Measurements from ENCODE around the gene MYO10.

The MYO10 gene

GRCh38 chr5:16944816-16945562 lies 8.9 kb upstream of the MYO10 start:
- no peaks in the 10 kb centered on the region for H3K4me1 ChIP-seq (ENCODE audit: low read length)
- no peak overlapping the region for H3K4me2 ChIP-seq (ENCODE audit: low read length)
- TF ChIP-seq CTCF (IDR thresholded peaks at IDR 0.05; ENCODE audit: low read depth, low read length), result no peak
- no peak for TF ChIP-seq EZH2phosphoT487 (IDR thresholded peaks at IDR 0.05; ENCODE audit: low read depth)
- H4K20me1 ChIP-seq (ENCODE audit: insufficient read depth, low read length), result no peaks in the 10 kb centered on the region
- H3K79me2 ChIP-seq (ENCODE audit: low read length), result no peaks in the 10 kb centered on the region
- H3K9ac ChIP-seq (ENCODE audit: low read length), result no peak overlapping the region
- H3K36me3 ChIP-seq (replicated peaks; ENCODE audit: low read depth, low read length), result no peaks in the 10 kb centered on the region
- H3K27ac ChIP-seq (ENCODE audit: low read length), result no peak overlapping the region
- H3K4me3 ChIP-seq (ENCODE audit: low read length), result no peak overlapping the region
- no peaks in the 10 kb centered on the region for H3K27me3 ChIP-seq (ENCODE audit: low read depth, low read length)
- no peak overlapping the region for H2AFZ ChIP-seq (ENCODE audit: low read depth, low read length)
- H3K9me3 ChIP-seq (ENCODE audit: insufficient read depth, low read length), result no peaks in the 10 kb centered on the region

DNA sequence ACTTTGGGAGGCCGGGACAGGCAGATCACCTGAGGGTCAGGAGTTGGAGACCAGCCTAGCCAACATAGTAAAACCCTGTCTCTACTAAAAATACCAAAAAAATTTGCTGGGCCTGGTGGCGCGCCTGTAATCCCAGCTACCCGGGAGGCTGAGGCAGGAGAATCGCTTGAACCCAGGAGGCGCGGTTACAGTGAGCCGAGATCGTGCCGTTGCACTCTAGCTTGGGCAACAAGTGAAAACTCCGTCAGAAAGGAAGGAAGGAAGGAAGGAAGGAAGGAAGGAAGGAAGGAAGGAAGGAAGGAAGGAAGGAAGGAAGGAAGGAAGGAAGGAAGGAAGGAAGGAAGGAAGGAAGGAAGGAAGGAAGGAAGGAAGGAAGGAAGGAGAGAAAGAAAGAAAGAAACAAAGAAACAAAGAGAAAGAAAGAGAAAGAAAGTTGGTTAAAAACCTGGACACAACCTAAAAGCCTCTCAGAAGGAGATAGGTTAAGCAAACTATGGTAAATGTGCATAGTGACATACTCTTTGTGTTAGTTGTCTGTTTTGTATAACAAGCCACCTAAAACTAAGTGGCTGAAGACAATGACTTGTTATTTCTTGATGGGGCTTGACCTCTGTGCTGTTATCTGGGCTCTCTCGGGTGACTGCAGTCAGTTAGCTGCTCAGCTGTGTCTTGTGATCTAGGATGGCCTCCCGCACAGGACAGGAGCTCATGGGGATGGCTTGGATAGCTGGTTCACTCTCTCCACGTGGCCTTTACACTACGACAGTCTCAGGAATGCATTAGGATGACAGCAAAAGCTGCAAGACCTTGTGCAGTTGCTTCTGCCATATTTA lies 8.0 kb upstream of the MYO10 start:
- no peak overlapping the region for H3K4me2 ChIP-seq (ENCODE audit: low read length)
- H3K27me3 ChIP-seq (ENCODE audit: low read depth, low read length), result peaks cover 3% of the 10 kb centered on the region; the same call in 1 of the 2 replicates
- H3K9me3 ChIP-seq (ENCODE audit: insufficient read depth, low read length), result no peaks in the 10 kb centered on the region
- no peak overlapping the region for H3K9ac ChIP-seq (ENCODE audit: low read length)
- H3K4me3 ChIP-seq (ENCODE audit: low read length), result no peak overlapping the region
- H3K27ac ChIP-seq (ENCODE audit: low read length), result no peak overlapping the region
- no peaks in the 10 kb centered on the region for H3K79me2 ChIP-seq (ENCODE audit: low read length)
- no peak overlapping the region for H2AFZ ChIP-seq (ENCODE audit: low read depth, low read length)
- H3K36me3 ChIP-seq (replicated peaks; ENCODE audit: low read depth, low read length), result no peaks in the 10 kb centered on the region
- H3K4me1 ChIP-seq (ENCODE audit: low read length), result no peaks in the 10 kb centered on the region
- TF ChIP-seq EZH2phosphoT487 (IDR thresholded peaks at IDR 0.05; ENCODE audit: low read depth) (no peak), CTCF (IDR thresholded peaks at IDR 0.05; ENCODE audit: low read depth, low read length) (no peak)
- no peaks in the 10 kb centered on the region for H4K20me1 ChIP-seq (ENCODE audit: insufficient read depth, low read length)

DNA sequence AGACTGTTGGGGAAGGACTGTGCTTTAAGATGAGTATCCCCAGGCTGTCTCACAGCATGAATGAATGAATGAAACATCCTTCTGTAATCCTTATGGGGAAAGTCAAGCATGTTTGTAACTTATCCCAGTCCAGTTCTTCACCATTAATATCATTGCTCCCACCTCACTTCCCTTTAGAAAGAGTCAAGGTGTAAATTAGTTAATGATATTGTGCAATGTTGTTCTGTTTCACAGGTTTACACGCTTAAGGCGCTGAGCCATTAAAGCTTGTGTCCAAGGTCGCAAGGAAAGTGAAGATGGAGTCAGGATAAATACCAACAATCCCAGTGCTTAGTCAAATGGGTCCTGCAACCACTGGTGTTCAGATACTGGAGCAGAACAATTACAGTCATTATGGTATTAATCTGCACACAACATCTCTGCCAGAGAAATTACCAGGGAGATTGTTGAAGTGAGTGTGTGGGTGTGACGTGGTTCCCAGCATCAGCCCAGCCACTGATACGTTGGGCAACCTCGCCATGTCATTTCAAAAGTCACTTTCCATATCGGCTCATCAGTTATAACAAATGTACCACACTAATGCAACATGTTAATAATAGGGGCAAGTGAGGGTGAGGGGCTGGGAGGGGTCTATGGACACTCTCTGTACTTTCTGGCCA lies 1.5 kb upstream of the MYO10 start:
- no peaks in the 10 kb centered on the region for H3K36me3 ChIP-seq (replicated peaks; ENCODE audit: low read depth, low read length)
- H3K9me3 ChIP-seq (ENCODE audit: insufficient read depth, low read length), result no peaks in the 10 kb centered on the region
- H3K27me3 ChIP-seq (ENCODE audit: low read depth, low read length), result peaks cover 11% of the 10 kb centered on the region
- H4K20me1 ChIP-seq (ENCODE audit: insufficient read depth, low read length), result no peaks in the 10 kb centered on the region
- TF ChIP-seq EZH2phosphoT487 (IDR thresholded peaks at IDR 0.05; ENCODE audit: low read depth) (no peak), CTCF (IDR thresholded peaks at IDR 0.05; ENCODE audit: low read depth, low read length) (no peak)
- no peak overlapping the region for H3K4me2 ChIP-seq (ENCODE audit: low read length)
- no peak overlapping the region for H3K9ac ChIP-seq (ENCODE audit: low read length)
- H3K4me1 ChIP-seq (ENCODE audit: low read length), result no peaks in the 10 kb centered on the region
- no peak overlapping the region for H3K4me3 ChIP-seq (ENCODE audit: low read length)
- no peak overlapping the region for H3K27ac ChIP-seq (ENCODE audit: low read length)
- no peaks in the 10 kb centered on the region for H3K79me2 ChIP-seq (ENCODE audit: low read length)
- H2AFZ ChIP-seq (ENCODE audit: low read depth, low read length), result no peak overlapping the region

GRCh38 chr5:16936989-16937438 lies 926 bp upstream of the MYO10 start:
- H3K27me3 ChIP-seq (ENCODE audit: low read depth, low read length), result peaks cover 11% of the 10 kb centered on the region
- no peak overlapping the region for H3K4me3 ChIP-seq (ENCODE audit: low read length)
- no peak overlapping the region for H3K9ac ChIP-seq (ENCODE audit: low read length)
- no peaks in the 10 kb centered on the region for H3K79me2 ChIP-seq (ENCODE audit: low read length)
- TF ChIP-seq CTCF (IDR thresholded peaks at IDR 0.05; ENCODE audit: low read depth, low read length) (no peak), EZH2phosphoT487 (IDR thresholded peaks at IDR 0.05; ENCODE audit: low read depth) (no peak)
- H2AFZ ChIP-seq (ENCODE audit: low read depth, low read length), result no peak overlapping the region
- no peaks in the 10 kb centered on the region for H3K4me1 ChIP-seq (ENCODE audit: low read length)
- no peaks in the 10 kb centered on the region for H3K36me3 ChIP-seq (replicated peaks; ENCODE audit: low read depth, low read length)
- no peaks in the 10 kb centered on the region for H4K20me1 ChIP-seq (ENCODE audit: insufficient read depth, low read length)
- no peak overlapping the region for H3K27ac ChIP-seq (ENCODE audit: low read length)
- no peaks in the 10 kb centered on the region for H3K9me3 ChIP-seq (ENCODE audit: insufficient read depth, low read length)
- H3K4me2 ChIP-seq (ENCODE audit: low read length), result no peak overlapping the region

All from OCI-LY3 (cell line).